H9 (cell line): ENCODE results near the gene LRRC10. TPM values are rescaled to one million over a fixed set of nuclear protein-coding genes. Genes with fewer than 3 reads are reported as not detected.

Experiments
- DNase-seq: peaks from one replicate; pipeline ENCODE4 v3.0.0-alpha.2; 2017
- H2AFZ ChIP-seq: one replicate; pipeline ENCODE4 v1.6.1; 2013; ENCODE audit warnings: mild to moderate bottlenecking, low read length, control low read depth, moderate library complexity
- H2AK5ac ChIP-seq: 2 replicates; pipeline ENCODE4 v1.6.1; 2013; ENCODE audit warnings: low read length, control low read depth, mixed read lengths; ENCODE audit not compliant: insufficient read length
- H2BK120ac ChIP-seq: one replicate; pipeline ENCODE4 v1.6.1; 2013; ENCODE audit warnings: low read depth, mild to moderate bottlenecking, low read length, control low read depth, inconsistent platforms; ENCODE audit not compliant: poor library complexity, severe bottlenecking
- H2BK12ac ChIP-seq: 2 replicates; pipeline ENCODE4 v1.6.1; 2013; ENCODE audit warnings: low read length, control low read depth, mixed read lengths, low read depth; ENCODE audit not compliant: insufficient read length
- H2BK15ac ChIP-seq: 2 replicates; pipeline ENCODE4 v1.6.1; 2013; ENCODE audit warnings: low read depth, low read length, control low read depth
- H2BK20ac ChIP-seq: one replicate; pipeline ENCODE4 v1.6.1; 2013; ENCODE audit warnings: low read depth, mild to moderate bottlenecking, low read length, control low read depth, inconsistent platforms; ENCODE audit not compliant: poor library complexity, severe bottlenecking
- H2BK5ac ChIP-seq: 2 replicates; pipeline ENCODE4 v1.6.1; 2013; ENCODE audit warnings: low read length, control low read depth, mixed read lengths; ENCODE audit not compliant: insufficient read length
- H3K14ac ChIP-seq: 2 replicates; pipeline ENCODE4 v1.6.1; 2013; ENCODE audit warnings: low read length, control low read depth; ENCODE audit not compliant: insufficient read depth
- H3K18ac ChIP-seq: 2 replicates; pipeline ENCODE4 v1.6.1; 2013; ENCODE audit warnings: low read depth, mild to moderate bottlenecking, mixed read lengths, low read length, control low read depth; ENCODE audit not compliant: insufficient read length
- H3K23ac ChIP-seq: 2 replicates; pipeline ENCODE4 v1.6.1; 2013; ENCODE audit warnings: low read length, control low read depth, mixed read lengths, low read depth; ENCODE audit not compliant: insufficient read length
- H3K23me2 ChIP-seq: 2 replicates; pipeline ENCODE4 v1.6.1; 2013; ENCODE audit warnings: low read depth, mild to moderate bottlenecking, mixed read lengths, low read length, control low read depth; ENCODE audit not compliant: insufficient read length, poor library complexity, severe bottlenecking
- H3K27ac ChIP-seq: 2 replicates; pipeline ENCODE4 v1.5.1; 2013; ENCODE audit warnings: low read length, control low read depth, mixed read lengths, low read depth; ENCODE audit not compliant: insufficient read length
- H3K27me3 ChIP-seq: 2 replicates; pipeline ENCODE4 v1.6.1; 2013; ENCODE audit warnings: low read length, control low read depth, inconsistent platforms; ENCODE audit not compliant: insufficient read depth
- H3K4ac ChIP-seq: 2 replicates; pipeline ENCODE4 v1.6.1; 2013; ENCODE audit warnings: low read depth, mild to moderate bottlenecking, control low read depth, inconsistent platforms, low read length, moderate library complexity
- H3K4me1 ChIP-seq: 2 replicates; pipeline ENCODE4 v1.6.1; 2013; ENCODE audit warnings: low read length, control low read depth, inconsistent platforms; ENCODE audit not compliant: insufficient read depth
- H3K4me2 ChIP-seq: 2 replicates; pipeline ENCODE4 v1.6.1; 2013; ENCODE audit warnings: low read length, control low read depth, mixed read lengths; ENCODE audit not compliant: insufficient read length, insufficient read depth
- H3K56ac ChIP-seq: 2 replicates; pipeline ENCODE4 v1.6.1; 2013; ENCODE audit warnings: low read depth, mild to moderate bottlenecking, mixed read lengths, low read length, control low read depth; ENCODE audit not compliant: insufficient read length
- H3K79me1 ChIP-seq: 2 replicates; pipeline ENCODE4 v1.6.1; 2013; ENCODE audit warnings: low read depth, mild to moderate bottlenecking, moderate library complexity, low read length, control low read depth, inconsistent platforms; ENCODE audit not compliant: insufficient read depth, poor library complexity, severe bottlenecking
- H3K79me2 ChIP-seq: 2 replicates; pipeline ENCODE4 v1.6.1; 2013; ENCODE audit warnings: low read length, control low read depth, inconsistent platforms; ENCODE audit not compliant: insufficient read depth
- H3K9ac ChIP-seq: 2 replicates; pipeline ENCODE4 v1.6.1; 2013; ENCODE audit warnings: low read length, control low read depth, mixed read lengths; ENCODE audit not compliant: insufficient read length; ENCODE audit errors: extremely low read depth
- H3K9me3 ChIP-seq: one replicate; pipeline ENCODE4 v1.6.1; 2013; ENCODE audit warnings: low read depth, low read length, inconsistent platforms; ENCODE audit not compliant: control insufficient read depth
- H3T11ph ChIP-seq: one replicate; pipeline ENCODE4 v1.6.1; 2013; ENCODE audit warnings: mild to moderate bottlenecking, low read length, control low read depth, inconsistent platforms
- H4K20me1 ChIP-seq: one replicate; pipeline ENCODE4 v1.6.1; 2013; ENCODE audit not compliant: control insufficient read depth, insufficient read length, insufficient read depth
- H4K5ac ChIP-seq: 2 replicates; pipeline ENCODE4 v1.6.1; 2013; ENCODE audit warnings: low read depth, mild to moderate bottlenecking, mixed read lengths, low read length, control low read depth; ENCODE audit not compliant: insufficient read length
- H4K8ac ChIP-seq: replicated peaks from 2 replicates; pipeline ENCODE4 v1.6.1; 2013; ENCODE audit warnings: low read length, control low read depth, mixed read lengths, low read depth; ENCODE audit not compliant: insufficient read length
- H4K91ac ChIP-seq: 2 replicates; pipeline ENCODE4 v1.6.1; 2013; ENCODE audit warnings: low read depth, mild to moderate bottlenecking, moderate library complexity, mixed read lengths, low read length, control low read depth; ENCODE audit not compliant: insufficient read length
- H3K27ac Mint-ChIP-seq, 3 experiments: 2 replicates in 2 of 3; 3 replicates in 1 of 3; pipeline ENCODE4 v1.8.0; 2020 to 2021; ENCODE audit warnings: mixed read lengths in 3 of 3, mild to moderate bottlenecking in 1 of 3, moderate library complexity in 1 of 3
- H3K27me3 Mint-ChIP-seq: 2 replicates; pipeline ENCODE4 v1.8.0; 2021; ENCODE audit warnings: low read depth, mild to moderate bottlenecking, moderate library complexity, mixed read lengths
- H3K36me3 Mint-ChIP-seq, 3 experiments: 2 replicates in 2 of 3; 3 replicates in 1 of 3; pipeline ENCODE4 v1.8.0; 2020 to 2021; ENCODE audit warnings: low read depth in 3 of 3, mixed read lengths in 3 of 3; ENCODE audit not compliant: insufficient read depth in 1 of 3
- H3K4me1 Mint-ChIP-seq, 2 experiments: 2 replicates each; pipeline ENCODE4 v1.8.0; 2020; ENCODE audit warnings: mixed read lengths in 2 of 2
- H3K4me3 Mint-ChIP-seq, 2 experiments: 2 replicates in 1 of 2; 3 replicates in 1 of 2; pipeline ENCODE4 v1.8.0; 2020 to 2021; ENCODE audit warnings: mild to moderate bottlenecking in 2 of 2, mixed read lengths in 2 of 2, moderate library complexity in 1 of 2
- H3K9me3 Mint-ChIP-seq, 2 experiments: 2 replicates in 1 of 2; 3 replicates in 1 of 2; pipeline ENCODE4 v1.8.0; 2020; ENCODE audit warnings: mild to moderate bottlenecking in 2 of 2, mixed read lengths in 2 of 2, moderate library complexity in 1 of 2
- CTCF ChIP-seq: fragments of 200-600 bp; sonication (generic); conservative IDR thresholded peaks from 3 replicates; pipeline ENCODE4 v1.8.0; 2021; ENCODE audit warnings: antibody characterized with exemption, mild to moderate bottlenecking
- WGBS: extraction: QIAGEN DNeasy Blood & Tissue Kit; methylation state at CpG from one replicate; pipeline ENCODE4 v1.1.7; 2013; ENCODE audit warnings: missing lambda C conversion rate, low lambda C conversion rate, mixed read lengths; ENCODE audit not compliant: insufficient read length; ENCODE audit errors: extremely low coverage; 5-methylcytosine and 5-hydroxymethylcytosine counted together
- total RNA-seq: library from RNA; stranded (reverse); gene quantifications from 2 replicates; pipeline ENCODE4 v1.2.1, GENCODE V29; 2021

LRRC10 gene
- total RNA-seq, 1 experiment from 2014 or later: not detected

- no peaks in the 10 kb centered on the region for H3K9me3 Mint-ChIP-seq
- no peak overlapping the region for H2BK5ac ChIP-seq
Measured at GRCh38 chr12:69620077-69620476, 9.4 kb upstream of the LRRC10 start.

More at GRCh38 chr12:69620077-69620476, 9.4 kb upstream of the LRRC10 start:
- Histone ChIP-seq H3T11ph (no peak overlapping the region), H3K23me2 (no peaks in the 10 kb centered on the region), H2AFZ (no peak overlapping the region), H3K4me2 (no peak overlapping the region), H3K27me3 (no peaks in the 10 kb centered on the region), H3K4ac (no peak overlapping the region), H2BK12ac (no peak overlapping the region), H3K27ac (no peak overlapping the region), H3K18ac (no peak overlapping the region), H2BK15ac (no peak overlapping the region), H4K20me1 (no peaks in the 10 kb centered on the region), H3K56ac (no peak overlapping the region), H2BK20ac (no peak overlapping the region), H3K79me2 (no peaks in the 10 kb centered on the region), H4K8ac (no peak overlapping the region), H3K9ac (no peak overlapping the region), H4K91ac (no peak overlapping the region), H4K5ac (no peak overlapping the region), H2AK5ac (no peak overlapping the region), H3K4me1 (no peaks in the 10 kb centered on the region), H3K79me1 (no peaks in the 10 kb centered on the region), H3K23ac (no peak overlapping the region), H3K9me3 (no peaks in the 10 kb centered on the region), H2BK120ac (no peak overlapping the region), H3K14ac (no peak overlapping the region)
- no peaks in the 10 kb centered on the region for H3K36me3 Mint-ChIP-seq
- no CpG with 5 or more reads among the region's 4 CpGs for WGBS
- H3K27me3 Mint-ChIP-seq: no peaks in the 10 kb centered on the region
- H3K4me1 Mint-ChIP-seq: no peaks in the 10 kb centered on the region
- H3K27ac Mint-ChIP-seq: no peak overlapping the region
- H3K4me3 Mint-ChIP-seq: no peak overlapping the region
- TF ChIP-seq CTCF: no peak
- no peak for DNase-seq
